CD4-positive, alpha-beta T cell treated with Interleukin-21 for 1 hour (primary cell): ENCODE results near the gene KLHL42.

Experiments
- DNase-seq: peaks from one replicate; pipeline ENCODE4 v3.0.0-alpha.2; 2020

KLHL42 gene

GRCh38 chr12:27781680-27782079 lies 1.6 kb downstream of the KLHL42 start:
- DNase-seq, result no peak

GRCh38 chr12:27782481-27782880 lies 2.4 kb downstream of the KLHL42 start:
- no peak for DNase-seq

- no peak for DNase-seq
Observed at GRCh38 chr12:27785882-27786570, 6.0 kb downstream of the KLHL42 start.

GRCh38 chr12:27787559-27787958 lies 7.5 kb downstream of the KLHL42 start:
- DNase-seq, result no peak

GRCh38 chr12:27790179-27790578 lies 10.1 kb downstream of the KLHL42 start:
- no peak for DNase-seq

- DNase-seq, result no peak
Observed at GRCh38 chr12:27794818-27795584, 15.0 kb downstream of the KLHL42 start.

- no peak for DNase-seq
Observed at GRCh38 chr12:27796128-27796527, 16.1 kb downstream of the KLHL42 start.

GRCh38 chr12:27797301-27798025 lies 17.4 kb downstream of the KLHL42 start:
- DNase-seq, result no peak

GRCh38 chr12:27800819-27801218 lies 20.8 kb downstream of the KLHL42 start:
- no peak for DNase-seq

- DNase-seq, result no peak
Observed at GRCh38 chr12:27801630-27802029, 21.6 kb downstream of the KLHL42 start.

- no peak for DNase-seq
Observed at GRCh38 chr12:27802511-27802910, 22.5 kb downstream of the KLHL42 start.

- no peak for DNase-seq
Observed at GRCh38 chr12:27802936-27803335, 22.9 kb downstream of the KLHL42 start.

GRCh38 chr12:27805238-27805637 lies 25.2 kb downstream of the KLHL42 start:
- DNase-seq, result no peak

- no peak for DNase-seq
Observed at GRCh38 chr12:27806259-27806658, 26.2 kb downstream of the KLHL42 start.

- DNase-seq, result peak; percentile 25
Observed at GRCh38 chr12:27807063-27807703, 27.1 kb downstream of the KLHL42 start.

GRCh38 chr12:27808841-27809240 lies 28.8 kb downstream of the KLHL42 start:
- DNase-seq, result no peak

- no peak for DNase-seq
Observed at GRCh38 chr12:27810756-27811155, 30.7 kb downstream of the KLHL42 start.

GRCh38 chr12:27812502-27812901 lies 32.5 kb downstream of the KLHL42 start:
- no peak for DNase-seq

- DNase-seq, result no peak
Observed at GRCh38 chr12:27814411-27814810, 34.4 kb downstream of the KLHL42 start.

GRCh38 chr12:27814851-27815591 lies 35.0 kb downstream of the KLHL42 start:
- no peak for DNase-seq

- DNase-seq, result no peak
Observed at GRCh38 chr12:27817766-27818165, 37.7 kb downstream of the KLHL42 start.

- no peak for DNase-seq
Observed at GRCh38 chr12:27818401-27818918, 38.4 kb downstream of the KLHL42 start.
